Measurements from ENCODE around the gene KASH5.

- no peak for TF ChIP-seq CTCF (IDR thresholded peaks at IDR 0.05; ENCODE audit: low read depth, low read length, poor library complexity, severe bottlenecking)
- TF ChIP-seq EZH2phosphoT487 (IDR thresholded peaks at IDR 0.05; ENCODE audit: borderline replicate concordance, low read length): no peak
Measured at GRCh38 chr19:49356382-49356781, 31.7 kb upstream of the KASH5 start.

All from DOHH2 (cell line).